Right forelimb (tissue), 1 donor: ENCODE results near the gene IRAK3.
"Not testable (repeated sequence)": the region's sequence is repeated elsewhere in the genome, so short reads cannot be mapped to it uniquely, and the experiment has no call there.

Experiments used
- DNase-seq: peaks from one replicate; pipeline ENCODE4 v3.0.0-alpha.2; 2018

The IRAK3 gene

GRCh38 chr12:66269757-66270383 lies 80.9 kb downstream of the IRAK3 start:
- no peak for DNase-seq

DNA sequence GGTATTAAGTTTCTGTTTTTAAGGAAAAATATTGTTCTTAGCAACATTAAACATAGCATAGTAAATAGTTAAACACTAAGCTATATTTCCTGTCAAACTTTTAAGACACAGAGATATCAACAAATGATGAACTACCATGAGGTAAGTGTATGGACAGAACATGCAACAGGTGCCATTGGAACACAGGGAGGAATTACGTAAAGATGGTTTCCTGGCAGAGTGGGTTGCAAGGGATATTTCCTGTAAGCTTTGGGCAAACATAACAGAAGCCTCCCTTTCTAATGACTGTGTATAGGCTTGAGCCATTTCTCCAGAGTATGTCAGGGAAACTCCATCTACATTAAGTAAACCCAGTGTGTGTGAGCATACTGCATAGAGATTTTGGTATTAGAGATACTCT lies 81.6 kb downstream of the IRAK3 start:
- no peak for DNase-seq

DNA sequence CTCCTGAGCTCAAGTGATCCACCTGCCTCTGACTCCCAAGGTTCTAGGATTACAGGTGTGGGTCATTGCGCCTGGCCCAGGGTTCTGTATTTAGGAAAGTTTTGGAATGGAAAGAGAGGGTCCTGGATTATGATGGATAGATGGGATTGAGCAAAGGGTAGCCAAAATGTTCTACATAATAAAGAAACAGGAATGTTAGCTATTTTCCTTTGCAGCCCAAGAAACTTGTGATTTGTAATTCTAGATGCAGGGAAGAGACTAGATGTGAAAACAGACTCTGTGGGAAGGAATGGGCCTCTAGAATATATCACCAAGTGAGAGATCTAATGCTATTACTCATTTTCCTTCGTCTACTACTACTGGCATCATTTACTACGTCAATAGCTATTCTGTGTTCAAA lies 83.6 kb downstream of the IRAK3 start:
- no peak for DNase-seq

- no peak for DNase-seq
Observed at GRCh38 chr12:66273147-66273546, 84.1 kb downstream of the IRAK3 start.

DNA sequence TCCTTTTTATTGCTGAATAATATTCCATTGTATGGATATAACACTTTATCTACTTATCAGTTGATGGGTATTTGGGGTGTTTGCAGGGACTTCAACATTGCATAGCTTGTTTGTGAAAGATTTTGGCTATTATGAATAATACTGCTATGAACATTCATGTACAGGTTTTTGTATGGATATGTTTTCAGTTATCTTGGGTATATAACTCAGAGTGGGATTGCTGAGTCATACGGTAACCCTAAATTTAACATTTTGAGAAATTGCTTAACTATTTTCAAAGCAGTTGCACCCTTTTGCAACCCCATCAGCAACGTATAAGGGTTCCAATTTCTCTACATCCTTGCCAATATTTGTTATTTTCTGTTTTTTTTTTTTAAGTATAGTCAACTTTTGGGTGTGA lies 86.0 kb downstream of the IRAK3 start:
- DNase-seq: no peak

GRCh38 chr12:66279123-66279712 lies 90.2 kb downstream of the IRAK3 start:
- no peak for DNase-seq

- DNase-seq: no peak
Observed at GRCh38 chr12:66280561-66280960, 91.5 kb downstream of the IRAK3 start.

GRCh38 chr12:66282244-66282643 lies 93.2 kb downstream of the IRAK3 start:
- DNase-seq: no peak

DNA sequence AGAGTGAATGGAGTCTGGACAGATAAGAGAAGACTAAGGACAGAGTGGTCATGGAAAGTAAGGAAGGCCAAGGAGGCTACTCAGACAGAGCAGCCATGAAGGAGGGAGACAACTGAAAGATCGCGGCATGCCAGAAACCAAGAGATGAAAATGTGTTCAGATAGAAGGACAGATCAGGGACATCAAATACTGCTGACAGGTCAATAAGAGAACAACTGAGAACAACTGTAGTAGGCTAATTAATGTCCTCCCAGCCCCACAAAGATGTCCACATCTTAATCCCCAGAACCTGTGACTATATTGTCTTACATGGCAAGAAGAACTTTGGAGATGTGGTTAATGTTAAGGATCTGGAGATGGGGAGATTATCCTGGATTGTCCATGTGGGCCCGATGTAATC lies 98.3 kb downstream of the IRAK3 start:
- DNase-seq: no peak

DNA sequence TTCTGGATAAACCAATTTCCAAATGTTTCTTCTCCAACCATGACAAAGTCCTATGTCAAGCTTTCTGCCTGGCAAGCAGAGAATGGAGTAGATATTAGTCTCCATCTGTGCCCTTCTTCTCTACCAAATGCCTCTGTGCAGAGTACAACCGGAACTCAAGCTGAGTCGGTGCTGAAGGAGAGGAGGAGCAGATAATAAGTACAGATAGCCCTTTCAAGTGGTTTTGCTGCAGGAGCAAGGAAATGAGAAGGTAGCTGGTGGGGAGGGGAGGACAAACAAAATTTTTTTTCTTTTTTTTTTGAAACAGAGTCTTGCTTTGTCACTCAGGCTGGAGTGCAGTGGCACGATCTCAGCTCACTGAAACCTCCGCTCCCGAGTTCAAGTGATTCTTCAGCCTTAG lies 99.1 kb downstream of the IRAK3 start:
- no peak for DNase-seq

- no peak for DNase-seq
Observed at GRCh38 chr12:66289485-66289884, 100.5 kb downstream of the IRAK3 start.

GRCh38 chr12:66290716-66291200 lies 101.7 kb downstream of the IRAK3 start:
- DNase-seq: no peak

- no peak for DNase-seq
Observed at GRCh38 chr12:66296176-66296683, 107.2 kb downstream of the IRAK3 start.

- DNase-seq: no peak
Observed at GRCh38 chr12:66297080-66297479, 108.1 kb downstream of the IRAK3 start.

- no peak for DNase-seq
Observed at GRCh38 chr12:66297923-66298322, 108.9 kb downstream of the IRAK3 start.

GRCh38 chr12:66301944-66302826 lies 113.2 kb downstream of the IRAK3 start, which contains the start of gene HELB:
TSS of gene HELB (plus strand) at chr12:66302493. CDS start at chr12:66302604, 111 bp downstream.
- DNase-seq: peak; percentile 99

- DNase-seq: no peak
Observed at GRCh38 chr12:66302827-66303169, 113.8 kb downstream of the IRAK3 start.

DNA sequence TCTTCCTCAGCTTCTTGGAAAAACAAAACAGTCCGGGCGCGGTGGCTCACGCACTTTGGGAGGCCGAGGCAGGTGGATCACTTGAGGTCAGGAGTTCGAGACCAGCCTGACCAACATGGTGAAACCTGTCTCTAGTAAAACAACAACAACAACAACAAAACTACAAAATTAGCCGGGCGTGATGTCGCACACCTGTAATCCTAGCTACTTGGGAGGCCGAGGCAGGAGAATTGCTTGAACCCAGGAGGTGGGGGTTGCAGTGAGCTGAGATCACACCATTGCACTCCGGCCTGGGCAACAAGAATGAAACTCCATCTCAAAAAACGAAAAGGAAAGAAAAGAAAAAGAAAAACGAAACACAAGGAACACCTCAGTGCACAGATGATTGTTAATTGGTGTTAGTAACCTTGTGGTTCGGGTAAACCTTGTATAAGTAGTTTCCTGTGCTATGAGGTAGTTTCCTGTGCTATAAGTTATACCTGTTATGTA lies 114.3 kb downstream of the IRAK3 start:
- not testable (repeated sequence) for DNase-seq
